Measurements from ENCODE around the gene PCGF3. TPM values are rescaled to one million over a fixed set of nuclear protein-coding genes. Genes with fewer than 3 reads are reported as not detected.
"Not testable (repeated sequence)": the region's sequence is repeated elsewhere in the genome, so short reads cannot be mapped to it uniquely, and the experiment has no call there.

The PCGF3 gene
- total RNA-seq, 1 donor from 2014 or later, result 21.5 TPM

GRCh38 chr4:730511-730910, 24.9 kb downstream of the PCGF3 start:
- Histone ChIP-seq H3K27ac (replicated peaks) (no peak overlapping the region), H3K27me3 (ENCODE audit: low read depth) (no peaks in the 10 kb centered on the region), H3K4me3 (no peak overlapping the region), H3K36me3 (peaks cover 43% of the 10 kb centered on the region), H3K9me3 (replicated peaks) (no peaks in the 10 kb centered on the region), H3K4me1 (peaks cover 15% of the 10 kb centered on the region)
- intact Hi-C loops (cut with micrococcal nuclease), result no loop called here
- DNase-seq, result no peak
- TF ChIP-seq, protein P1, sequence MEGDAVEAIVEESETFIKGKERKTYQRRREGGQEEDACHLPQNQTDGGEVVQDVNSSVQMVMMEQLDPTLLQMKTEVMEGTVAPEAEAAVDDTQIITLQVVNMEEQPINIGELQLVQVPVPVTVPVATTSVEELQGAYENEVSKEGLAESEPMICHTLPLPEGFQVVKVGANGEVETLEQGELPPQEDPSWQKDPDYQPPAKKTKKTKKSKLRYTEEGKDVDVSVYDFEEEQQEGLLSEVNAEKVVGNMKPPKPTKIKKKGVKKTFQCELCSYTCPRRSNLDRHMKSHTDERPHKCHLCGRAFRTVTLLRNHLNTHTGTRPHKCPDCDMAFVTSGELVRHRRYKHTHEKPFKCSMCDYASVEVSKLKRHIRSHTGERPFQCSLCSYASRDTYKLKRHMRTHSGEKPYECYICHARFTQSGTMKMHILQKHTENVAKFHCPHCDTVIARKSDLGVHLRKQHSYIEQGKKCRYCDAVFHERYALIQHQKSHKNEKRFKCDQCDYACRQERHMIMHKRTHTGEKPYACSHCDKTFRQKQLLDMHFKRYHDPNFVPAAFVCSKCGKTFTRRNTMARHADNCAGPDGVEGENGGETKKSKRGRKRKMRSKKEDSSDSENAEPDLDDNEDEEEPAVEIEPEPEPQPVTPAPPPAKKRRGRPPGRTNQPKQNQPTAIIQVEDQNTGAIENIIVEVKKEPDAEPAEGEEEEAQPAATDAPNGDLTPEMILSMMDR (IDR thresholded peaks at IDR 0.05; ENCODE audit: borderline replicate concordance), result no peak

DNA sequence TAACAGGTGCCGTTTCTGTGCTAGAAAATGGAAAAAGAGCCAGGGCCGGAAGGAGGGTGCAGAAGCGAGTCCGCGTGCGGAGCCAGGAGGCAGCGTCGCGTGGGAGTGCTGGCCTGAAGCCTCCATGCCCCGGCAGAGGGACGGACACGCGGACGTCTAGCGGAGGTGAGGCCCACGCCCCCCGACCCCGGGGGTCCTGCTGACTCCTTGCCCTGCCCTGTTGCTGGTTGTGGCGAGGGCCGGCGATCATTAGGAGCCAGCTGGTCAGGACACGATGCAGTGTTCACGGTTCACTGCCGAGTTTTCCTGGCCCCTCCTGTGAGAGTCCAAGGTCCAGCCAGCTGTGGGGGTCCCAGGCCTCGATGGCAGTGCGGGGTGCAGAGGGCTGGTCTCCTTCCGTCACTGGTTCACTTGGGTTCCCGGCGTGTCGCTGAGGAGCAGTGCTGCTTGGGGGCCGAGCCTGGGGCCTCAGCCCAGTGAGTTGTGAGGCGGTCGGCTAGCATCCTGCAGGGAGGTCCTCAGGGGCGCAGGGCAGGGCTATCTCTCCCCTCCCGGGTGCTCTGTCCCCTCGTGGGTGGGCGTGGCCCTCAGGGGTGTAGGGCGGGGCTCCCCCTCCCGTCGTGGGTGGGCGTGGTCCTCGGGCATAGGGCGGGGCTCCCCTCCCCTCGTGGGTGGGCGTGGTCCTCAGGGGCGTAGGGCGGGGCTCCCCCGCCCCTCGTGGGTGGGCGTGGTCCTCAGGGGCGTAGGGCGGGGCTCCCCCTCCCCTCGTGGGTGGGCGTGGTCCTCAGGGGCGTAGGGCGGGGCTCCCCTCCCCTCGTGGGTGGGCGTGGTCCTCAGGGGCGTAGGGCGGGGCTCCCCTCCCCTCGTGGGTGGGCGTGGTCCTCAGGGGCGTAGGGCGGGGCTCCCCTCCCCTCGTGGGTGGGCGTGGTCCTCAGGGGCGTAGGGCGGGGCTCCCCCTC, 25.6 kb downstream of the PCGF3 start:
- H3K4me1 ChIP-seq; H3K27ac ChIP-seq (replicated peaks); H3K4me3 ChIP-seq; H3K9me3 ChIP-seq (replicated peaks); H3K27me3 ChIP-seq (ENCODE audit: low read depth); intact Hi-C loops (cut with micrococcal nuclease); DNase-seq: not testable (repeated sequence)
- peaks cover 50% of the 10 kb centered on the region for H3K36me3 ChIP-seq

- H3K27me3 ChIP-seq (ENCODE audit: low read depth); H3K27ac ChIP-seq (replicated peaks); H3K4me3 ChIP-seq; H3K9me3 ChIP-seq (replicated peaks); H3K4me1 ChIP-seq; DNase-seq; intact Hi-C loops (cut with micrococcal nuclease): not testable (repeated sequence)
- H3K36me3 ChIP-seq, result peaks cover 52% of the 10 kb centered on the region
These were observed 26.3 kb downstream of the PCGF3 start for GRCh38 chr4:731954-732353.

DNA sequence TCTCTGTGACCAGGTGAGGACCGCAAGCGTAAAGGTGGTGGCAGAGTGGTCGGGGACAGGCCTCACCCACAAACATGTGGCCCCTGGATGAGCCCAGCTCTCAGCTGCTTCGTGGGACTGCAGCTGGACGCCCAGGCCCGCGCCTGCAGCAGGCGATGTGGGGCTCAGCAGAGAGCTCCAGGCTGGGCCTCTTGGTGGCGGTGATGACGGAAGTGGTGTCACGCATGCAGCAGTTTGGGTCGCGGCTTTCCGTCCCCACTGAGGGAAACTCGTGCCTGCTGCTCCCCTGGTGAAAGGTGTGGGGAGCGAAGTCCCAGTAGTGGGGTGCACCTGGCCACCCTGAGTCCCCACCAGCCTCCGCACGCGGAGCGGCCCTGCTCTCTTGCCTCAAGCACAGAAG, 26.9 kb downstream of the PCGF3 start:
- peaks cover 57% of the 10 kb centered on the region for H3K36me3 ChIP-seq
- H3K27ac ChIP-seq (replicated peaks), result no peak overlapping the region
- H3K9me3 ChIP-seq (replicated peaks), result no peaks in the 10 kb centered on the region
- H3K4me3 ChIP-seq, result no peak overlapping the region
- no peaks in the 10 kb centered on the region for H3K27me3 ChIP-seq (ENCODE audit: low read depth)
- TF ChIP-seq, protein P1 (IDR thresholded peaks at IDR 0.05; ENCODE audit: borderline replicate concordance), result no peak
- no peak for DNase-seq
- no peaks in the 10 kb centered on the region for H3K4me1 ChIP-seq
- intact Hi-C loops (cut with micrococcal nuclease), result no loop called here

- no peaks in the 10 kb centered on the region for H3K4me1 ChIP-seq
- intact Hi-C loops (cut with micrococcal nuclease), result no loop called here
- no peak overlapping the region for H3K27ac ChIP-seq (replicated peaks)
- TF ChIP-seq, protein P1 (IDR thresholded peaks at IDR 0.05; ENCODE audit: borderline replicate concordance), result no peak
- no peaks in the 10 kb centered on the region for H3K27me3 ChIP-seq (ENCODE audit: low read depth)
- DNase-seq, result no peak
- peaks cover 63% of the 10 kb centered on the region for H3K36me3 ChIP-seq
- no peaks in the 10 kb centered on the region for H3K9me3 ChIP-seq (replicated peaks)
- no peak overlapping the region for H3K4me3 ChIP-seq
These were observed 27.4 kb downstream of the PCGF3 start for GRCh38 chr4:732911-733630.

- no peak for DNase-seq
- Histone ChIP-seq H3K4me1 (no peaks in the 10 kb centered on the region), H3K4me3 (no peak overlapping the region), H3K9me3 (replicated peaks) (no peaks in the 10 kb centered on the region), H3K27ac (replicated peaks) (no peak overlapping the region), H3K27me3 (ENCODE audit: low read depth) (no peaks in the 10 kb centered on the region), H3K36me3 (peaks cover 68% of the 10 kb centered on the region)
- intact Hi-C loops (cut with micrococcal nuclease), result no loop called here
- TF ChIP-seq, protein P1 (IDR thresholded peaks at IDR 0.05; ENCODE audit: borderline replicate concordance), result no peak
These were observed 28.0 kb downstream of the PCGF3 start for GRCh38 chr4:733631-733980.

Measured in left ventricle myocardium inferior (tissue), 1 donor.